GM18519 (cell line): ENCODE results near the gene UBAC2.
A peak's percentile ranks its signal among the peaks of the same experiment; 100 is the strongest.
"Not testable (repeated sequence)": the region's sequence is repeated elsewhere in the genome, so short reads cannot be mapped to it uniquely, and the experiment has no call there.

Experiments
- ATAC-seq: cut with Tn5 transposase; IDR thresholded peaks from one replicate; pipeline ENCODE4 v1.9.1; 2021; ENCODE audit warnings: mild to moderate bottlenecking, moderate library complexity; ENCODE audit not compliant: unreplicated experiment, low FRiP score

Gene UBAC2

GRCh38 chr13:99231721-99232120, 31.1 kb downstream of the UBAC2 start:
- peak; percentile 42 for ATAC-seq

DNA sequence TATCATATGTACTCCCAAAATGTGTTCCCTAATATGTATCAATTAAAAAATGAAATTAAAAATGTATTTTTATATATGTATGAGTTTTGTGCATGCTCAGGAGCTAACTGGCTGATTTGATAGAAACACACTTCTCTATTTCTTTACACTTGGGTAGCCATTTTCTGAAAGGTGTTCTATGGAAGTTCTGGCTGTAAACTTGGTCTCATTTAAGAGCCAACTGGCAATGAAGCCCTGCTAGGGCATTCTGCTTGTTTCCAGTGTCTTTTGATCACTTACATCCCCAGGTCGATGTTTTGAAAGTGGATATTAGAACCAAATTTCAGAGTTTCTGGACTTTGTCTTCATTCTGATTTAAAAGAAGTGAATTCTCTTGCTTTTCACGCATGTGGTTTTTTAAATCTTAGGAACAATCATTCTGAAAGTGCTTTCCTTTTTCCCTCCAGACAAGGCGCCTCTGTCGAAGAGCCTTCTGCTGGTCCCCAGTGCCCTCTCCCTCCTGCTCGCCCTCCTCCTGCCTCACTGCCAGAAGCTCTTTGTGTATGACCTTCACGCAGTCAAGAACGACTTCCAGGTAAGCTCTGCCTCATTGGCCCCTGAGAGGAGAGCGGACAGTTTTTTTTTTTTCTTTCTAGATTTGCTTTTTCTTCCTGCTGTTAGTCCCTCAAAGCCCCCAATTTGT, 37.5 kb downstream of the UBAC2 start:
- ATAC-seq, result no peak

- no peak for ATAC-seq
Observed at GRCh38 chr13:99246100-99246499, 45.4 kb downstream of the UBAC2 start.

DNA sequence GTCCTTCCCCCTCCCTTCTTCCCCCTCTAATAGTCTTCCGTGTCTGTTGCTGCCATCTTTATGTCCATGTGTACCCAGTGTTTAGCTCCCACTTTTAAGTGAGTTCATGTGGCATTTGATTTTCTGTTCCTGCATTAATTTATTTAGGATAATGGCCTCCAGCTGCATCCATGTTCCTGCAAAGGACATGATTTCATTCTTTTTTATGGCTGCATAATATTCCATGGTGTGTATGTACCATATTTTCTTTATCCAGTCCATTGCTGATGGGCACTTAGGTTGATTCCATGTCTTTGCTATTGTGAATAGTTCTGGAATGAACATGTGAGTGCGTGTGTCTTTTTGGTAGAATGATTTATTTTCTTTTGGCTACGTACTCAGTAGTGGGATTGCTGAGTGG, 48.5 kb downstream of the UBAC2 start:
- ATAC-seq, result not testable (repeated sequence)

DNA sequence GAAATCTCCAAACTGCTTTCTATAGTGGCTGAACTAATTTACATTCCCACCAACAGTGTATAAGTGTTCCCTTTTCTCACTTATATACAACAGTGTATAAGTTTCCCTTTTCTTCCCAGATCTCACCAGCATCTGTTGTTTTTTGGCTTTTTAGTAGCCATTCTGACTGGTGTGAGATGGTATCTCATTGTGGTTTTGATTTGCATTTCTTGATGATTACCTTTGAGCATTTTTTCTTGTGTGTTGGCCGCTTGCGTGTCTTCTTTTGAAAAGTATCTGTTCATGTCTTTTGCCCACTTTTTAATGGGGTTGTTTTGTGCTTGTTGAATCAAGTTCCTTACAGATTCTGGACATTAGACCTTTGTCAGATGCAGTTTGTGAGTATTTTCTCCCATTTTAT, 49.0 kb downstream of the UBAC2 start:
- not testable (repeated sequence) for ATAC-seq

- no peak for ATAC-seq
Observed at GRCh38 chr13:99250982-99251825, 50.5 kb downstream of the UBAC2 start.

DNA sequence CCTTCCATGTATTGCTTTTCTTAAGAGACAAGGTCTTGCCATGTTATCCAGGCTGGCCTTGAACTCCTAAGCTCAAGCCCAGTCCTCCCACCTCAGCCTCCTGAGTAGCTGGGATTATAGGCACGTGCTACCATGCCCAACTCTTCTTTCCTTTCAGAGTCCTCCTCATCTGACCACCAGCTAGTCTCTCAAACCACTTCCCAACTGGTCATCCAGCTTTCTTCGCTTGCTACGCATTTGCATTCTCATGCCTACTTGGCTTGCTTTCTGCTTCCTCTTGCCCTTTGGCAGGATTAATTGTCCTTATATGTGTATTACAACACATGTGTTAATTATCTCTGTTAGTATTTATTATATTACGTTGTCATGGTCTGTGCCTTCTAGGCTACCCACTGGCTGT, 51.3 kb downstream of the UBAC2 start:
- ATAC-seq, result no peak

DNA sequence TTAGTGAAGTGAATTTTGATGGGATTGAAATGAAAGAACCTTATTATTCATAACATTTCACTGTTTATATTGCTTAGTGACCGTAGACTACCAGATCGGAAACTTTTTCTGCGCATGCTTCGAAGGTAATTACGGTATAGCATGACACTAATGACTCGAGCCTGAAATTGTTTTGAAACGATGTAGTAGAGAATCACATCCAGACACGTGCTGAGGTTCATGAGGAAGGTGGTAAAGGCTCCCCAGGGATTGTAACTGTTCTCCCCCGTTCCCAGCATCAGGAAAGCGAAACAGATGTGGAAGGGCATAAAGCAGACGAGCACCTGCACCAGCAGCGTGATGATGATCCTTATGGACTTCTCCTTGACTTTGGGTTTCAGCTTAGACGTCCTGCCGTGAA, 54.2 kb downstream of the UBAC2 start:
- ATAC-seq, result no peak

DNA sequence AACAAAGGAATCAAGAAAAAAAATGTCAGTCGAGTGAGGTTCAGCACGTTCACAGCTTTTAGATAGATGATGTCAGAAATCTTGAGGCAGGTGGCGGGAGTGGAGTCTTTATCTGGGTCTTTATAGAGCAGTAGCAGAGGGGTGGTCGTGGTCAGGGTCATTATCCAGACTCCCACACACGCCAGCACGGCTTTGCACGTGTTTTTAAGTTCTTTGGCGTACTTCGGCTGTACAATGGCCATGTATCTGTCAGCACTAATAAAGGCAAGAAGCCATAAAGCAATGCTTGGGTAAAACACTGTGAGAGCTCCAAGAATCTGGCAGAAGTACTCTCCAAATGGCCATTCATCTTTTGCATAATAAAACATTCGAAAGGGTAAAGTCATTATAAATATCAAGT, 54.6 kb downstream of the UBAC2 start:
- no peak for ATAC-seq

DNA sequence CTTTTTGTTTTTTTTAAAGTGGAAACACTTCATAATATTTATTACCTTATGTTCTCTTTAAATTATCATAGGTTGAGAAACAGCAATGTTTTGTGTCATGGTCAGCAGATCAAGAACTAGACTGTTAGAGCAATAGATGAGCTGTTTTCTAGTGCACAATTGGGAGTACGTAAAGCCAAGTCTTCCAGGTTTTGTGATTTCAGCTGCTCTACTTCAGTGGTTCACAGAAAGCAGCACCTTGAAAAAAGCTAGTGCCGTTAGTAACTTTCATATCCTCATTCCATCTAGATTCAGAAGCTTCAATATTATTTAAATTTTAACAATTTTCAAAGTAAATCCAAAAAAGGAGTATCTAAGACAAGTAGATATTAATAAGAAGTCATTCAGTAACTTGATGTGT, 55.6 kb downstream of the UBAC2 start:
- ATAC-seq, result no peak

- ATAC-seq, result no peak
Observed at GRCh38 chr13:99256709-99257108, 56.1 kb downstream of the UBAC2 start.

DNA sequence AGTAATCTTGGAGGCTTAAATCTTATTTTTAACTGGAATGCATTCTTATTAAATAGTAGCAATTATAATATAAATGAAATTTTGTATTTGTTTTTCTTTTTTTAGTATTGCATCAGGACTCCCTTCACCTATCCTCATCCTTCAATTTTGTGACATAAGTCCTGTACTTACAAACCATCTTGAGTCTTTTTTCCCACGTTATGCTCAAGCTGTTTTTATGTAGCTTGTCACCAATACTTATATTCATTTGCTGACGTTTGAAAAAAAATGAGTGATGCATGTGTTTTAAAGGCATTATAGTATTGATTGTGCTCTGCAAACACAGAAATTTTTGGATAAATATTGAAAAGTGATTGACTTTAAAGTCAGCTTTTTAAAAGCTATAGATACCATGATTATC, 56.6 kb downstream of the UBAC2 start:
- no peak for ATAC-seq

GRCh38 chr13:99258210-99258860, 57.7 kb downstream of the UBAC2 start, which contains the start of gene GPR18:
TSS of gene GPR18 (minus strand) at chr13:99258379. CDS start at chr13:99255872, 2,507 bp downstream.
- peak; percentile 85 for ATAC-seq

DNA sequence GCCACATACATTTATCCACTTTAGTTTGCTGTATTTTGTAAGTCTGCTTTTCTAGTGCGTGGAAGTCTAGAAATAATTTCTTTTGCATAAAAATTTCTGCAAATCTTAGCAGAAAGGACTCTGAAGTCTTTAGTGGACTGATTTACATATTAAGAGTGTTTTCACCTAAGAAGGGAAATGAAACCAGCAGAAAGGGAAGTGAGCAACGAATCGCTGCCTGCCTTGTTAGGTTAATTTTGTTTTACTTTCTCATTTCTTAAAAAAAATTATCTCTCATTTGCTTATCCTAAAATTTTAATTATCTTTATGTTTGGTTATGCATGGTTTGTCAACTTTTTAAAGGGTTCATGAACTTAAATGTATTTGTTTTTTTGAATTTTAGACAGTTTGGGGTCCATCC, 58.3 kb downstream of the UBAC2 start:
- no peak for ATAC-seq

DNA sequence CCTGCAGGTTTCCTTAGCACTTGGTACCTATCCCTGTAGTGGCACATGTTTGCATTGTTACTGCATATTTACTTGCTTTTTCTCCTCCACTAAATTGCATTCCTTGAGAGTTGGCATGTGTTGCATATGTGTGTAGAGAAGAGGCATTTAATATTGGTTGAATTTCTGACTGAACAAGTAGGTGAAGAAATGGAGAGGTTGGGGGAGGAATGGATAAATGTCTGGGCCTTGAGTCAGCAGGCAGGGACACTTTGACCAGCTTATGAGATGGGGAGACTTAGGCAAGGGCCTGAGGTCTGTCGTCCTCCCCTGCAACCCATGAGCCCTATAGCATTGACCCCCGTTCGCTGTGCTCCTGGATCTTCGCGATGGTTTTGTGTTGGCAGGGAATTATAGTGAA, 59.6 kb downstream of the UBAC2 start:
- no peak for ATAC-seq

DNA sequence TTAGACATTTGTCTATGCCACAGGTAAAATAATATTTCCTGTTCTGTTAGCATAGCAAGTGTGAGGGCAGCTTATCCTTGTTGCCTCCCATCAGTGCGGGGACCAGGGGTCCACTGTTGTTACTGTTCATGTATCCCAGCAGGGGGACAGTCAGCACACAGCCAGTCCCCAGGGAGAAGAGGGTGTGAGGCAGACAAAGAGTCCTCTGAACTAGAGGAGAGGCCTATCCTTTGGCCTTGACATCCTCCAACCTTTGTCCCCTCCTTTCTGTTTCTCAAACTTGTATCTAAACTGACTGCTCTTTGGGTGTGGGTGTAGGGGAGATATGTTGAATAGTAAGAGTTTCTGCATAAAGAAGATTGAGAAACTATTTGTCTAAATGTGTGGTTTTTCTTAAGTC, 60.4 kb downstream of the UBAC2 start:
- ATAC-seq, result no peak

DNA sequence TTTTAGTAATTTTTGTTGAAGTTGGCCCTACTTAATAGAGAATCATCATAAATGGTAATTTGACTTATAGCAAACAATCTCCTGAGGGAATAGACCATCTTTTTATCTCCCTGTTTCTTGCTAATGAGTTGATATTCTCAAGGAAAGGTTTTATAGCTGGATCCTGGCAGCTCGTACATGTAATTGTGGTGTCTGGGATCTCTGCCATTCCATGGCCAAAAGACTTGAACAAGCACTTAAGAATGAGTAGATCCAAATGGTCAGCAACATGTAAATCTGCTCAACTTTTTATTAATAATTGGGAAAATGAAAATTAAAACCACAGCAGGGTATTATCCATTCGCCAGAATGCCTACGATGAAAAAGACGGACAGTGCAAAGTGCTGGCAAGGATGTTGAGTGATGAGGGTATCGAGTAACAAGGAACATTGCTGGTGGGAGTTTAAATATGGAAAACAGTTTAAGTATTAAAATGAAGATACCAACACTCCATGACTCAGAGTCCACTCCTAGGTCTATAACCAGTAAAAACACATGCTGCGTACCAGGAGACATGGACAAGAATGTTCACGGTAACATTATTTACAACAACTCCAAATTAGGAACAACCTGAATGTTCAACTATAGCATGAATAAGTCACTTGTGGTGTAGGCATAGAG, 62.6 kb downstream of the UBAC2 start:
- no peak for ATAC-seq

DNA sequence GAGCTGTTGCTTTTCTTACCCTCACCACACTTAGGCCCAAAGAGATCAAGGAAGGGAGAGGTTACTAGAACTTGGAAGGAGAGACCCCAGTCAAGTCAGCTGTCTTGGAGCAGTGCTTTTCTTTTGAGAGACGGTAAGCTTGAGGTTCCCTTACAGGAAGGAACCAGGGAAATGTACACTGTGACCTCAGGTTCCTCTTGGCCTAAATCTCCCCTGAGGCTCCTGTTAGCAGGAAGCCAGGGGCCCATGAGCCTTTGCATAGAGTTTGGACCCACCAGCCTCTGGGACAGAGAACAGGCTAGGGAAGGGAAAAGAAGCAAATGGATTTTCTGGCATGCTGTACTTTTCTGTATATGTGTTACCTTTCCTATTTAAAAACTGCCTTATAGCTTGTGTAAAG, 63.4 kb downstream of the UBAC2 start:
- no peak for ATAC-seq

DNA sequence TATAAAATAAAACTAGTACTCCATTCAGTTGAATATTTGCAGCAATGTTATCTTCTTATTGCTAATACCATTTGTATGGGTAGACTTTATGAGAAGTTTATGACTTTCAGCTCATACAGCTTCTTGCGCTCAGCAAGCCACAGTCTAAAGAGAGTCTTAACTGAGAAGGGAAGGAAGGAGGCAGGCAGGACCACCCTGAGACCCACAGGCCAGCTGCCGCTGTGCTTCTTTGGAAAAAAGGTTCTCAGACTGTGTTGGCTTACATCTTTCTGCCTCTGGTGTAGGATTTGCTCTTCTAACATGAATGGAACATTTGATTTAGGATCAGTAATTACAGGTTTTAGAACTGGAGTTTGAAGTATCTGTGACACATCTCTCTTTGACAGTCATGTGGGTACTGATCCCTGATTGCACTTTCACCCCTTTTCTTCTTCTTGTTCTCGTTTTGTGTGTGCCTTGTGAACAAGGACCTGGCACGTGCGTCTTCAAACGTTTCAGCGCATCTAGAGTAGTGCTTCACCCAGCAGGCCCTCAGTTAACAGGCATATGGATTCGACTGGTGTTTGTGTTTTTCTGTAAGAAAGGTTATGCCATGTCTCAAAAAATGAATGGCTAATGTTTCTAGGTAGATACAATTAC, 64.6 kb downstream of the UBAC2 start:
- ATAC-seq, result no peak

- no peak for ATAC-seq
Observed at GRCh38 chr13:99265821-99266426, 65.3 kb downstream of the UBAC2 start.
